ENCODE data around the gene XCL1.
"Not testable (repeated sequence)": the region's sequence is repeated elsewhere in the genome, so short reads cannot be mapped to it uniquely, and the experiment has no call there.

XCL1 gene, protein sequence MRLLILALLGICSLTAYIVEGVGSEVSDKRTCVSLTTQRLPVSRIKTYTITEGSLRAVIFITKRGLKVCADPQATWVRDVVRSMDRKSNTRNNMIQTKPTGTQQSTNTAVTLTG

DNA sequence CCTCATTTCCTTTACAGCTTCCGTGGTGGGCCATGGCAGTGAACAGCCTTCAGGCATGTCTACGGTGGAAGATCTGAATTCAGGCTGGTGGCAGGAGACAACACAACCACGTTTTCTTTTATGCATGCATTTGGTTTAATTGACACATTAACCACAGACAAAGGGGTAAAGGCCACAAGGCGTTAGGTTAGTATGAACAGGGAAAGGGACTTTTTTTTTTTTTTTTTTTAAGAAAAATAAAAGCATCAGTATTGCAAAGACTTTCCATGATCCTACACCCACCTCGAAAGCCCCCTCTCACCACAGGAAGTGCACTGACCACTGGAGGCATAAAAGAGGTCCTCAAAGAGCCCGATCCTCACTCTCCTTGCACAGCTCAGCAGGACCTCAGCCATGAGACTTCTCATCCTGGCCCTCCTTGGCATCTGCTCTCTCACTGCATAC lies at the start of gene XCL1:
Gene XCL1, plus strand, starts transcription at position 361 of the 444 bp plus-strand sequence. Its CDS starts 33 bp downstream, at position 394.
- not testable (repeated sequence) for H3K4me3 ChIP-seq (ENCODE audit: low read length)

DNA sequence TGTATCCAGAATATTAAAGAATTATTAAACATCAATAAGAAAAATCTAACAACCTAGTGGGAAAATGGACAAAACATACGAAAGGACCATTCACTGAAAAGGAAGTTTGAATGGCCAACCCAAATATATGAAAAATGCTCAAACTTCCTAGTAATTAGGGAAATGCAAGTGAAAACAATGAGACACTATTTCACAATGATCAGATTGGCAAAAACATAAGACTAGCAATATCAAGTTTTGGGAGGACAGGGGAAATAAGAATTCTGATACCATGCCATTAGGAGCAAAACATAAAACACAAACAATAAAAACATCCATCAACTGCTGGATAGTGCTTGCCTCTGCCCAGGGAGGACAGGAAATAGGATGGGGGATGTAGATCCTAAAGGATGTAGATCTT lies 46.9 kb upstream of the XCL1 start:
- TF ChIP-seq ZNF274 (IDR thresholded peaks at IDR 0.05; ENCODE audit: low read depth, low read length), result no peak
- H3K4me3 ChIP-seq (ENCODE audit: low read length), result no peak overlapping the region

DNA sequence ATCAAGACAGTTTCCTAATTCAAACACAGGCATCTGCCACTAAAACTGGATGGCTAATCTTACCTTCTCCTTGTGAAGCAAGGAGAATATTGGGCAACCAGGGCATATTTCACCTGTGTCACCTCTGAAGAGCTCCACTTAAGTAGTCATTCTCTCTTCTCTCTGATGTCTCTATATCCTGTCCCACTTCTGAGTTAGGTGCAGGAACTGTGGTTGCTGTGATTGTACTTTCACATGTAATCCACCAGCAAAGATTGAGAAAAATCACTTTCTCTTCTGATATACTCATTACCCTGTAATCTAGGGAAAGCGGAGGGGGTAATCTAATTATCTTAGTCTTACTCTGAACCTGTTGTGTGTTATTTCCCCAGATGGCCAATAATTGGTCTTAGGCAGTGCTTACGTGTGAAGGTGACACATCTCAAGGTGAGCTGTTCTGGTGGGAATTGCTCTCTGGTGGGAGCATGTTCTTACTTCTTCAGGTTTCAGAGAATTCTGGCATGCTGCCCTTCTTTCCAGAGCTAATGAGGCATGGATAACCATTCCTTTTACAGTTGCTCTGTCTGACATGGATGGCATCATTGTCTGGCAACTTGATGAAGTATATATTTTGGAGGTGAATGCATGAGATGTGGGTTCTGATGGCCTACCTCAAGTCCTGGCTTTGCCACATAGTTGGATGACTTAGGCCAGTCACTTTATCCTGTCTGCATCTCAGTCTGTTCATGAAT lies 44.6 kb upstream of the XCL1 start:
- no peak for TF ChIP-seq ZNF274 (IDR thresholded peaks at IDR 0.05; ENCODE audit: low read depth, low read length)
- H3K4me3 ChIP-seq (ENCODE audit: low read length), result no peak overlapping the region

DNA sequence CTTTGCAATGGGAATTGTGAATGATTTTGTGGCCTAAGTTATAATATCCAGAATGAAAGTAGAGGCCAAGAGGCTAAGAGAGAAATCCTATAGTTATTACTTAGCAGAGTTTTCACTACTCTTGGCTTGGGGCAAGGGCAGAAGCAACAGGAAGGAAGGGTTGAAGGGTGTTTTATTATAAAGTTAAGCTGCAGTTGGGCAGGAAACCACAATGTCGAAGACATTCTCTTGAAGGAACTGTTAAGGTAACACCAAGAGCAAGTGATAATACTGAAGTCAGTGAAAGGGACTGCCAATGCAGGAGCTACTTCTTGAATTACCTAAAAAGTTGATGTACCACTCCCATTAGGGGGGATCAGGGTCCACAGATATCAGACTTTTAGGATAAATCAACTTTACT lies 40.9 kb upstream of the XCL1 start:
- H3K4me3 ChIP-seq (ENCODE audit: low read length), result no peak overlapping the region
- no peak for TF ChIP-seq ZNF274 (IDR thresholded peaks at IDR 0.05; ENCODE audit: low read depth, low read length)

DNA sequence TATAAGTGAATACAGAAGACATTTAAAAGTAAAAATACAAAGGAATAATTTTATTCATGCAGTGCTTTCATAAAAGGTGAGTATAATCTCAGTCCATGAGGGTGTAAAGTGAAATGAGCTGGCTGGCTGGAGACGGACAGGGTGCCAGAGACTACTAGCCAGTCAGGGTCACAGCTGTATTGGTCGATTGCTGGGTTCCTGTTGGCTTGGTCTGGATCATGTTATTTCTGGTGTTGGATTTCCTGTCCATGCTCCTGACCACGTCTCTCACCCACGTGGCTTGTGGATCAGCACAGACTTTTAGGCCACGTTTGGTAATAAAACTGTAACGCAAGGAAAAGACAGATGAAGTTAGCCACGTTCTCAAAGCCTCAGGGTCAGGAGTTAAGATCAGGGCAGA lies 35.6 kb upstream of the XCL1 start:
- H3K4me3 ChIP-seq (ENCODE audit: low read length), result not testable (repeated sequence)

DNA sequence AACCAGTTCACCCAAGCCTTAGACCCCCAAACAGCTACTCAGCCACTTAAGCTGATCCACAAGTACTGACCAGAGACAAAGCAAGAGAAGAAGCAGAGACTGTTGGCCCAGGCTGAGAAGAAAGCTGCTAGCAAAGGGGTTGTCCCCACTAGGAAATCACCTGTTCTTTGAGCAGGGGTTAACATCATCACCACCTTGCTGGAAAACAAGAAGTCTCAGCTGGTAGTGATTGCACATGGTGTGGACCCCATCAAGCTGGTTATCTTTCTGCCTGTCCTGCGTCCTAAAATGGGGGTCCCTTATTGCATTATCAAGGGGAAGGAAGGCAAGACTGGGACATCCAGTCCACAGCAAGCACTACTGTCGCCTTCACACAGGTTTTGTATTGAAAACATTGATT lies 33.4 kb upstream of the XCL1 start:
- H3K4me3 ChIP-seq (ENCODE audit: low read length), result not testable (repeated sequence)

DNA sequence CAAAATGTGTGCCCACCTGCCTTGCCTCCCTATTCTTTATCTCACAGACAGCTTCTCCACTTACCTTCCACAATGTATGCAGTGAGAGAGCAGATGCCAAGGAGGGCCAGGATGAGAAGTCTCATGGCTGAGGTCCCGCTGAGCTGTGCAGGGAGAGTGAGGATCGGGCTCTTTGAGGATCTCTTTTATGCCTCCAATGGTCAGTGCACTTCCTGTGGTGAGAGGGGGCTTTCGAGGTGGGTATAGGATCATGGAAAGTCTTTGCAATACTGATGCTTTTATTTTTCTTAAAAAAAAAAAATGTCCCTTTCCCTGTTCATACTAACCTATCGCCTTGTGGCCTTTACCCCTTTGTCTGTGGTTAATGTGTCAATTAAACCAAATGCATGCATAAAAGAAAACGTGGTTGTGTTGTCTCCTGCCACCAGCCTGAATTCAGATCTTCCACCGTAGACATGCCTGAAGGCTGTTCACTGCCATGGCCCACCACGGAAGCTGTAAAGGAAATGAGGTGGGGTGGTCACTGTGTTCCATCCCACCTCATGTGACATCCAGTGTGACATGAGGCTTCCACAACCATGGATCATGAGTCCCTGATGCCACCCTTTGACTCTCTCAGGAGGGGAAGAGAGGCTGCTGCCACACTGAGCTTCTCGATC lies 32.4 kb upstream of the XCL1 start, which contains the start of gene XCL2:
Gene XCL2, minus strand, starts transcription at position 158 of the 659 bp plus-strand sequence. Its CDS starts 33 bp downstream, at position 125.
- not testable (repeated sequence) for H3K4me3 ChIP-seq (ENCODE audit: low read length)

DNA sequence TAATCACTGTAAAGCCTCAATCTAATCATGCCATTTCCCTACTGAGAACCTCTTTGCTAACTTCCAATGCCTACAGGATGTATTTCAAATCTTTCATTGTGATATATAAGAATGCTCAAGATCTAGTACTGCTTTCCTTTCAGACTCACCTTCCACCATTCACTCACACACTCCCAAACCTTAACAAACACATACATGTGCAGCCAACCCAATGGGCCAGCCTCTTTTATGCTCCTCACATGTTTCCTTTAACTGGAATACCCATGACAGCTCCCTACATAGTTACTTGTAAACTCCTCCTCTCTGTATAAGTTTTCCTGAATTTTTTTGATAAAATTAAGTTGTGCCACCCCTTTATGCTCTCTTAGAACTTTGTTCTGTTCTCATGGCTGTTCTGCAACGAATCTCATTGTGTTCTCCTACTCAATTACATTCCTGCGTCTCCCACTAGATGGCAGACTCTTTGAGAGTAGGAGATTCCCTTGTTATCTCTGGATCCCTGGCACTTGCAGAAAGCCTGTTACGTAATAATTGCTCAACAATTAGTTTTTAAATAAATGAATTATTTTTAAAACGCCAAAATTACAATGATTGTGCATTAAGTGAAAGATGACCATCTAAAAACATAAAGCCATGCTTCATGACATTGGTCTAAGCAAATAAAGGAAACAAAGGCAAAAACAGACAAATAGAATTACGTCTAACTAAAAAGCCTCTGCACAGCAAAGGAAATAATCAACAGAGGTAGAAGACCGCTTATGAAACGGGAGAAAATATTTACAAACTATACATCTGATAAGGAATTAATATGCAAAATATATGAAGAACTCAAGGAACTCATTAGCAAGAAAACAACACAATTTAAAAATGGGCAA lies 30.5 kb upstream of the XCL1 start:
- not testable (repeated sequence) for H3K4me3 ChIP-seq (ENCODE audit: low read length)

DNA sequence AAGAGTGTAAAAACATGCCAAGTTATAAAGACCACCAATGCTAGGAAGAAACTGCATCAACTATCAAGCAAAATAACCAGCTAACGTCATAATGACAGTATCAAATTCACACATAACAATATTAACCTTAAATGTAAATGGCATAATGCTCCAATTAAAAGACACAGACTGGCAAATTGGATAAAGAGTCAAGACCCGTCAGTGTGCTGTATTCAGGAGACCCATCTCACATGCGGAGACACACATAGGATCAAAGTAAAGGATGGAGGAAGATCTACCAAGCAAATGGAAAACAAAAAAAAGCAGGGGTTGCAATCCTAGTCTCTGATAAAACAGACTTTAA lies 29.9 kb upstream of the XCL1 start:
- H3K4me3 ChIP-seq (ENCODE audit: low read length), result not testable (repeated sequence)

DNA sequence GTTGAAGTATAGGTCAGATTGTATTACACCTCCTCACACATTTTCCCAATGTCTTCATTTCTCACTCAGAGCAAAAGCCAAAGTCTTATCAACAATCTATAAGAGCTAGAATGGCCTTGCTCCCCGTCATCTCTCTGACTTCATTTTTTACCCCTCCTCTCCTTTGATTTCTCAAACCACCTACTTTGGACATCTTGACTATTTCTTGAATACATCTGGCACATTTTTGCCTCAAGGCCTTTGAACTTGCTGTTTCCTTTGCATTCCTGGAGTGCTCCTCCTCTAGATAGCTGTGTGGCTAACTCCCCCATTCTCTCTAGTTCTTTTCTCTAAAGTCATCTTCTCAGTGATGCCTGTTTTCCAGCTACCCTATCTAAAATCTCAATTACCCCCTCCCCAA lies 25.4 kb upstream of the XCL1 start:
- TF ChIP-seq ZNF274 (IDR thresholded peaks at IDR 0.05; ENCODE audit: low read depth, low read length), result no peak
- H3K4me3 ChIP-seq (ENCODE audit: low read length), result no peak overlapping the region

DNA sequence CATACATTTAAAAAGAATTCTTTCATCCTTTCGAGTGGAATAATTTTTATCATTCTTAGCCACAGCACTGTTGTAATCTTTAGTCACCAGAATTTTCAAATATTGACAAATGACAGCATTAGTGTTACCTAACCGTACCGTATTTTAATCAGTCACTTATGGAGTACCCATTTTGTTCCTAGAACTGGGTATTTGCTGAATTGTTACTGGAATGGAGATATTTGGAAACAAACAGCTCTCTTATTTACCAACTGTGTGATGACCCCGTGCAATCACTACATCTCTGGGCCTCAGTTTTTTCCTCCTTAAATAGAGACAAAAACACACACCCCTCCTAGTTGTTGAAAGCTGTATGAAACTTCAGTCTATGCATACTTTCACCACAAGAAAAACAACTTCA lies 24.7 kb upstream of the XCL1 start:
- H3K4me3 ChIP-seq (ENCODE audit: low read length), result no peak overlapping the region
- TF ChIP-seq ZNF274 (IDR thresholded peaks at IDR 0.05; ENCODE audit: low read depth, low read length), result no peak

DNA sequence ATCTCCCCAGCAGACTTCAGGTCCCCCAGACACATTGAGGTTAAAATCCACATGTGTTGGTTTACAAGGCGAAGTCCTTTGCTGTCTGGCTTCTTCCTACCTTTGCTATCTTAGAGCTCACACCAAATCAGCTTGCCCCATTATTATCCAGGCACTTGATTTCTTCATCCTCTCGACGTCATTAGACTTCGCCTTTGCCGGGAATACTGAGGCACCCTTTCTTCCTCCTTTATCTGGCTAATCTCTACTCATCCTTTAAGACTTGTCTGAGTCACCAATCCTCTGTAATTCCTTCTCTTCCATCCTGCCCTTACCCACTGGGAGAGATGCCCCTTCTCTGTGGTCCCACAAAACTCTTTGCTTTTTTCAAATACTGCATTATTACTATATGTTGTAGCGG lies 23.4 kb upstream of the XCL1 start:
- TF ChIP-seq ZNF274 (IDR thresholded peaks at IDR 0.05; ENCODE audit: low read depth, low read length), result no peak
- no peak overlapping the region for H3K4me3 ChIP-seq (ENCODE audit: low read length)

DNA sequence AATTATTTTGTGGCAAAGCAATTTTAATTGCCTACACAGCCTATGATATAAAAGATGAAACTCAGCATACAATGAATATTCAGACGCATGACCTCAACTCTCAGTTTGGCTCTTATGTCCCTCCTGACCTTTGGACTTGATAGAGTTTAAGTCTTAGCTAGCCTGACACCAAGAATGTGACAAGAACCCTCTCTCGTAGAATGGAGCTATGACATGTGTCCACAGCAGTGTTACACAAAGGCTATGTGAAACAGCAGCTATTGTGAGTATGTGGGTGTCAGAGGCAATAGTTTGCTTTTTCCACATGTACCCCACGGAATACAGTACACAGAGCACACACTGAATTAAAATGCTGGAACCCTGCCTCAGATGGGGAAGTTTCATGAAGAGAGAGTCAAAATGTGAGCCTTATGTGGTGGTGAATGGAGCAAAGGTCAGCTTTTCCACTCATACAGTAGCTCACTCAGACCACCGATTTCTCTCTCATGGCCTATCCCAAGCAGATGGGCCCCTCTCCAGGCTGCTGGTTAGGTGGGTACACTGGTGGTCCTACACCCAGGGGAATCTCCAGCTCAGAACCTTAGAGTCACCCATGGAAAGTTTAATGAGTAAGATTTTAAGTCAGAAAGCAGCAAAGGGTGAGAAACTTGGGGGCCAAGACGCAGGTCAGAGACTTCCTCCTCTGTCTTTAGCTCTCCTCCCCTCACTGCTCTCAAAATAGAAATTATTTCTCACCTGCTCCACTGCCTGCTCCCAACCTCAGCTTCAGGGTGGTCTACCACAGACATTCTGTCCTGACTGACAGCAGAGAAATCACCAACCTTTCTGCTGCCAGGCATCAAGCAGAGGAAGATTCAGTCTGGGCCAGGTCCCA lies 22.5 kb upstream of the XCL1 start:
- H3K4me3 ChIP-seq (ENCODE audit: low read length), result no peak overlapping the region
- no peak for TF ChIP-seq ZNF274 (IDR thresholded peaks at IDR 0.05; ENCODE audit: low read depth, low read length)

Measured in GM08714 (cell line).